NT2/D1 (cell line): ENCODE data around the gene RIN3.

Source experiments
- SUZ12 ChIP-seq: IDR thresholded peaks from 2 replicates; pipeline ENCODE4 v1.6.1; 2011; ENCODE audit not compliant: insufficient read length, insufficient read depth; ENCODE audit errors: extremely low read depth
- YY1 ChIP-seq: IDR thresholded peaks from 2 replicates; pipeline ENCODE4 v1.6.1; 2011; ENCODE audit not compliant: insufficient read length, insufficient read depth

- TF ChIP-seq SUZ12 (no peak), YY1 (no peak)
Observed at GRCh38 chr14:92709340-92710000, 195.9 kb downstream of the RIN3 start.
